ENCODE measurements around the gene ESRRA.
A peak's percentile ranks its signal among the peaks of the same experiment; 100 is the strongest.
"Not testable (repeated sequence)": the region's sequence is repeated elsewhere in the genome, so short reads cannot be mapped to it uniquely, and the experiment has no call there.

Gene ESRRA

GRCh38 chr11:64299847-64300648 is 5.3 kb upstream of the ESRRA start, which contains the start of gene CATSPERZ:
Gene CATSPERZ (plus strand): TSS chr11:64300358. CDS start chr11:64300411, 53 bp downstream.
- TF ChIP-seq JUND (IDR thresholded peaks at IDR 0.05; ENCODE audit: low read depth) = no peak
- in situ Hi-C loops (cut with HindIII; ENCODE audit: low pct_unique_long_range_greater_than_20kb, low sequenced_read_pairs) = no loop called here
- no peak for DNase-seq (ENCODE audit: low read depth in 1 of 2, low spot score in 1 of 2)

- TF ChIP-seq JUND (IDR thresholded peaks at IDR 0.05; ENCODE audit: low read depth) = no peak
- in situ Hi-C loops (cut with HindIII; ENCODE audit: low pct_unique_long_range_greater_than_20kb, low sequenced_read_pairs) = no loop called here
- no peak for DNase-seq (ENCODE audit: low read depth in 1 of 2, low spot score in 1 of 2)
Measured at GRCh38 chr11:64303109-64304031, 2.0 kb upstream of the ESRRA start.

- in situ Hi-C loops (cut with HindIII; ENCODE audit: low pct_unique_long_range_greater_than_20kb, low sequenced_read_pairs) = no loop called here
- no peak for TF ChIP-seq JUND (IDR thresholded peaks at IDR 0.05; ENCODE audit: low read depth)
- DNase-seq (ENCODE audit: low read depth in 1 of 2, low spot score in 1 of 2) = no peak
Measured at GRCh38 chr11:64304032-64304315, 1.4 kb upstream of the ESRRA start.

DNA sequence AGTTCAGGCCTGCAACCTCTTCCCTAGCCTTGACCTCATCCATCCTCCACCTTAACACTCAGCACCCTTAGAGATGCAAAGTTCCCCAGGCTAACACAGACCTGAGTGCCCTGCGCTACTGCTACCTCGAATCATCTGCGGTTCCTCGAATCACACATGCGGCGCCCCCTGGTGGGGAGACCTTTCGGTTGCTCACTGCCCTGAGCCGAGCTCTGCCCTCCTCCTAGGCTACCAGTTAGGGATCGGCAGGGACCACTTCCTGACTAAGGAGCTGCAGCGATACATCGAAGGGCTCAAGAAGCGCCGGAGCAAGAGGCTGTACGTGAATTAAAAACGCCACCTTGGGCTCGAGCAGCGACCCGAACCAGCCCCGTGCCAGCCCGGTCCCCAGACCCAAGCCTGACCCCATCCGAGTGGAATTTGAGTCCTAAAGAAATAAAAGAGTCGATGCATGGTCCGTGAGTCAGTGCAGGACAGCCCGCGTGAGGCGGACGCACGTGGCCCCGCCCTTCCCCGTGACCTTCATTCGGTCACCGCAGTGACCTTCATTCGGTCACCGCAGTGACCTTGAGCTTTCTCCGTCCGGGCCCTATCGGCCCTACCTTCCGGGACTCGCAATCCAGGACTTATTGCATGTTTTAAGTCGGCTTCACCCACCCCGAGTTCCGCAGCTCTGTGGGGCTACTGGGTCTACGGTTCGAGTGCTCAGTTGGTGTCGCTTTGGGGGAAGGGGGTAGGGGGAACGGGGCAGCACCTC is 830 bp upstream of the ESRRA start:
- DNase-seq (ENCODE audit: low read depth in 1 of 2, low spot score in 1 of 2) = peak; percentile 92 to 93
- TF ChIP-seq JUND (IDR thresholded peaks at IDR 0.05; ENCODE audit: low read depth) = no peak
- in situ Hi-C loops (cut with HindIII; ENCODE audit: low pct_unique_long_range_greater_than_20kb, low sequenced_read_pairs) = no loop called here

GRCh38 chr11:64305691-64306562 is 603 bp downstream of the ESRRA start:
- peak in 1 of 2 experiments; percentile 78 for DNase-seq (ENCODE audit: low read depth in 1 of 2, low spot score in 1 of 2)
- no peak for TF ChIP-seq JUND (IDR thresholded peaks at IDR 0.05; ENCODE audit: low read depth)
- in situ Hi-C loops (cut with HindIII; ENCODE audit: low pct_unique_long_range_greater_than_20kb, low sequenced_read_pairs) = no loop called here

DNA sequence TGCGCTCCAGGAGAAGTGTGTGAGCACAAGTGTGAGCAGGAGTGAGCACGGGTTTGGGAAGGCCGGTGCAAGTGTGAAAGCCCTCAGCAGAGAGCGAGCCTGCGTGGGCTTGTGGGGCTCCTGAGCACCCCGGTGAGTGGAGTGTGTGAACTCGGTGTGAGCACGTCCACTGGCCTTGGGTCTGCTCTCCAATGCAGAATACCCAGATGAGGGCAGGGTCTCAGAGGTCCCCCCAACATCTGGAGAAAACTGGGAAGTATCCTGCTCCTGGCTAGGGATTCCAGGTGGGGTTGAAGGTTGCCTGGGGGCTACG is 1.2 kb downstream of the ESRRA start:
- TF ChIP-seq JUND (IDR thresholded peaks at IDR 0.05; ENCODE audit: low read depth) = no peak
- no peak for DNase-seq (ENCODE audit: low read depth in 1 of 2, low spot score in 1 of 2)
- in situ Hi-C loops (cut with HindIII; ENCODE audit: low pct_unique_long_range_greater_than_20kb, low sequenced_read_pairs) = no loop called here

GRCh38 chr11:64306876-64307622 is 1.7 kb downstream of the ESRRA start:
- DNase-seq (ENCODE audit: low read depth in 1 of 2, low spot score in 1 of 2) = no peak

DNA sequence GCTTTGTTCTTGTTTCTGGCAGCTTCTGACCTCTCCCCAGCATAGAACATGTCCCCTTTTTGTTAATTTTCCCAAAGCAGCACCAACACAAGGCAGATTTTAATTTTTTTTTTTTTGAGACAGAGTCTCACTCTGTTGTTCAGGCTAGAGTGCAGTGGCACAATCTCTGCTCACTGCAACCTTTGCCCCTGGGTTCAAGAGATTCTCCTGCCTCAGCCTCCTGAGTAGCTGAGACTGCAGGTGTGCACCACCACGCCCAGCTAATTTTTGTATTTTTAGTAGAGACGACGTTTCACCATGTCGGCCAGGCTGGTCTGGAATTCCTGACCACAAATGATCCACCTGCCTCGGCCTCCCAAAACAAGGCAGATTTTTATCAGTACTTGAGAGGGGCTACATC is 2.5 kb downstream of the ESRRA start:
- in situ Hi-C loops (cut with HindIII; ENCODE audit: low pct_unique_long_range_greater_than_20kb, low sequenced_read_pairs); DNase-seq (ENCODE audit: low read depth in 1 of 2, low spot score in 1 of 2): not testable (repeated sequence)

More at GRCh38 chr11:64306876-64307622, 1.7 kb downstream of the ESRRA start:
- in situ Hi-C loops (cut with HindIII; ENCODE audit: low pct_unique_long_range_greater_than_20kb, low sequenced_read_pairs) = no loop called here
- no peak for TF ChIP-seq JUND (IDR thresholded peaks at IDR 0.05; ENCODE audit: low read depth)

DNA sequence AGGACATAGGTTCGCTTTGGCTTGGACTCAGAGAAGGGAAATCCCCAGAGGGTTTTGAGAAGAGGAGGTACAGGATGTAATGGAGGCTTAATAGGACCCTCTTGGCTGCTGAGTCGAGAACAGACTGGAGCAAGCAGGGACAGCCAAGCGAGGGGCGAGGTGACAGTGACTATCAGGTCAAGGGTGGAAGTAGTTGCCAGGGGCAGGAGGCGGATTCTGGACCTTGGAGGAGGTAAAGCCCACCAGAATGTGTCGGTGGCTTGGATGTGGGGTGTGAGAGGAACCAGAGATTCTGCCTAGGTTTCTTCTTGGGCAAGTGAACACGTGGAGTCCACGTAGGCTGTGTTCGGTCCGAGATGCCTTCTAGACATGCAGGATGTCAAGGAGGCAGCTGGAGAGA is 7.6 kb downstream of the ESRRA start:
- no peak for DNase-seq (ENCODE audit: low read depth in 1 of 2, low spot score in 1 of 2)
- in situ Hi-C loops (cut with HindIII; ENCODE audit: low pct_unique_long_range_greater_than_20kb, low sequenced_read_pairs) = no loop called here
- TF ChIP-seq JUND (IDR thresholded peaks at IDR 0.05; ENCODE audit: low read depth) = no peak

- no peak for TF ChIP-seq JUND (IDR thresholded peaks at IDR 0.05; ENCODE audit: low read depth)
- in situ Hi-C loops (cut with HindIII; ENCODE audit: low pct_unique_long_range_greater_than_20kb, low sequenced_read_pairs) = no loop called here
Measured at GRCh38 chr11:64313491-64314145, 8.3 kb downstream of the ESRRA start.

More at GRCh38 chr11:64313491-64314145, 8.3 kb downstream of the ESRRA start:
- no peak for DNase-seq (ENCODE audit: low read depth in 1 of 2, low spot score in 1 of 2)

Measured in T47D (cell line).